GM19193 (cell line): ENCODE results near the gene ARHGAP12.

Source experiments
- POLR2A ChIP-seq: IDR thresholded peaks from 4 replicates; pipeline ENCODE4 v1.6.1; 2011; ENCODE audit not compliant: insufficient read depth, insufficient read length; ENCODE audit errors: extremely low read depth

Gene ARHGAP12

DNA sequence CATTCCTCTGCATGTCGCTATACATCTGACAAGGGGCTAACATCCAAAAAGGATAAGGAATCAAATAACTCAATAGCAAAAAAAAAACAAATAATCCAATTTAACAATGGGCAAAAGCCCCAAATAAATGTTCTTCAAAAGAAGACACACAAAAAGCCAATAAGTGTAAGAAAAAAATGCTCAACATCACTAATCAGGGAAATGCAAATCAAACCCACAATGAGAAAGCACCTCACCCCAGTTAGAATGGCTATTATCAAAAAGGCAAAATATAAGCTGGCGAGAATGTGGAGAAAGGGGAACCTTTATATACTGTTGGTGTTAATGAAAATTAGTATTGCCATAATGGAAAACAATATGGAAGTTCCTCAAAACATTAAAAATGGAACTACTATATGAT lies 14.3 kb downstream of the ARHGAP12 start:
- no peak for TF ChIP-seq POLR2A

DNA sequence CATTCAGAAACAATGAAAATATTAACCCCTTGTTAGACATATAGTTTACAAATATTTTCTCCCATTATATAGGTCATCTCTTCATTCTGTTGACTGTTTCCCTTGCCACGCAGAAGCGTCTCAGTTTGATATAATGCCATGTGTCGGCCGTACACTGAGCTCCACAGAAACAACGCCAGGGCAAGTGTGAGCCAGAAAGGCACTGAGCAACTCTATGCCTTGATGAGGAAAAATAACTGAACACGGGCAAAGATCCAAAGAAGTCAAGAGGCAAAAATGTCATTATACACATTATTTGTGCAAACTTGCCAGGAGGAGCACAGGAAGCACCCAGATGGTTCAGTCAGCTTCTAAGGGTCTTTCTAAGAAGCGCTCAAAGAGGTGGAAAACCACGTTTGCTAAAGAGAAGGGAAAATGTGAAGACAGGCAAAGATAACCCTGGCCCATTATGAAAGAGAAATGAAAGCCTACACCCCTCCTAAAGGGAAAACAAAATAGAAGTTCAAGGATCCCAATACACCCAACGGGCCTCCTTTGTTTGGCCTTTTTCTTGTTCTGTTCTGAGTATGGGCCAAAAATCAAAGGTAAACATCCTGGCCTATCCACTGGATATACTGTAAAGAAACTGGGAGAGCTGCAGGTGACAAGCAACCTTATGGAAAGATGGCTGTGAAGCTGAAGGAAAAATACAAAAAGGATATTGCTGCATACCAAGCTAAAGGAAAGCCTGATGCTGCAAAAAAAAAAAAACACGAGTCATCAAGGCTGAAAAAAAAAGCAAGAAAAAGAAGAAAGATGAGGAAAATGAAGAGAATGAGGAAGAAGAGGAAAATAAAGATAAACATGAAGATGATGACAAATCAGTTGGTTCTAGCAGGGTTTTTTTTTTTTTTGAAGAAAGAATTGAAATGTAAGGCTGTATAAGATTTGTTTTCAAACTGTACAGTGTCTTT lies 15.5 kb downstream of the ARHGAP12 start:
- no peak for TF ChIP-seq POLR2A

DNA sequence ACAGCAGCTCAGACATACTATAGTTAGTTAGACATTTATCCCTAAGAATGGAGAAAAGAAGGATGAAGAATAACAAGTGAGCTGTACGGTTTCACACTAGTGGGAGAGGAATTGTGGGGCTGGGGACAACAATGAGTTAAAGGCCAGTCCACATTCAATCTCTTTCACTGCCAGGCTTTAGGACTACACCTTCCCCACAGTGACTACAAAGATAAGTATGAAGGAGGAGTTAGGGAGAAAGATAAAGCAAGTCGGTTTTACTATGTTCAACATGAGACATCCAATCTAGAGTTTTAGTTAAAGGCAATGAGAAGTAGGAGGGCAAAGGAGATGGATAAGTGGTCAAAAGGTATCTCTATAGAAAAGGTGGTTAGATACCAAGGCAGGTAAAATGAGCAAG lies 16.3 kb downstream of the ARHGAP12 start:
- no peak for TF ChIP-seq POLR2A

DNA sequence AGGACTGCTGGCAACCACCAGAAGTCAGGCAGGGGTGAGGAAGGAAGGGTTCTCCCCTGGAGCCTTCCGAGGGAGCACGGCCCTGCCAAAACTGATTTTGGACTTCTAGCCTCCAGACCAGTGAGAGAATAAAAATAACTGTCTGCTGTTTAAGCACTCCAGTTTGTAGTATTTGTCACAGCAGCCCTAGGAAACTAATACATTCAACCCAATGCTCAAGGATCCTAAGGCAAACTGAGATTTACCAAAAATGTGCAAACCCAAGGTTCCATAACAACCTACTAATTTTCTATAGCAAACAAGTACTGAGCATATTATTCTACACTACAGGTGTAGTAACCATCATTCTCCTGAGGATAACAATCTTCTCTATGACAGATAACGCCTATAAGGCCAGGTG lies 18.6 kb downstream of the ARHGAP12 start:
- TF ChIP-seq POLR2A, result no peak

DNA sequence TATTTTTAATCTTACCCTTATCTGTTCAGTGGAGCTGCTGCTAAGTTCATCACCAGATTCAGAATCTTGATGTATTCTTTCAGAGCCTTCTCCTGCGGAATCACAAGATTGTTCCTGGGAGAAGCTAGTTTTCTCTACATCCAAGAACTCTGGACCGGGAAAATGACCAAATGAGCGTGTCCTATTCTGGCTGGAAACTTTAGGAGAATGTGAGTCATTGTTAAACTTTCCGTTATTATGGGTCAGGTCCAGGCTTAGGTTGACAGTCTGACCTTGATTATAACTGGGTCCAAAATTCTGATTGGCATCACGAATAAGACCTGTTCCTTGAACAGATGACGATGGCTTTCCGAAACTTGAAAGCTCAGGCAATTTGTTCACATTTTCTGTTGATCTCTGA lies 20.5 kb downstream of the ARHGAP12 start:
- no peak for TF ChIP-seq POLR2A

DNA sequence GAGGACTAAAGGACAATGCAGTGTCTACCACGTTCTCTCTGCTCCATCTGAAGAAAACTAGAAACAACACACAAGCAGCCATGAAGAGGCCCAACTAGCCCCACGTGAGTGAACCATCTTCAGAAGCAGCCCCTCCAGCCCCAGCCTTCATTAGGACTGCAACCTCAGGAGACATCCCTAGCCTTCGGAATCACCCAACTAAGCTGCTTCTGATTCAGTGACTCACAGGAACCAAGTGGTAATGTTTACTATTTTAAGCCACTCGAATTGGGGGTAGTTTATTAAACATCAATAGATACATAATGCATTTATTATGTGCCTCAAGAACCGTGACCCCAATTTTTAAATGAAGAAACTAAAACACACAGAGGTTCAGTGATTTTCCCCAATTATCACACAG lies 22.6 kb downstream of the ARHGAP12 start:
- TF ChIP-seq POLR2A, result no peak

DNA sequence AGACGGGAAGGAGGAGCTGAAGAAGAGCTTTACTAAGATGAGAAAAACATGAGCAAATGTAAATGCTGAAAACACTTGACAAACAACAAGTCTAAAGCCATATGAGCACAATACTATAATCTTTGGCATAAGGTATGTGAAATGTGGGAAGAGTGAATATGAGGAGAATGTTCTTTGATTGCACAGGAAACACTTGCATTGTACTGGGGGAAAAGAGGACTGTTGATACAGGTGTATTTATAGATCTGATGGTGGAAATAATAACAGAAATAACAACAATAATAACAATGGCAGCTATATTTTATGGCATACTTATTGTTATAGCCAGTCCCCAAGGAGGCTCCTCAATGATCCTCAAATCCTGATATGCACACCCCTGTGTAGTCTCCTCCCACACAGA lies 23.0 kb downstream of the ARHGAP12 start:
- no peak for TF ChIP-seq POLR2A

DNA sequence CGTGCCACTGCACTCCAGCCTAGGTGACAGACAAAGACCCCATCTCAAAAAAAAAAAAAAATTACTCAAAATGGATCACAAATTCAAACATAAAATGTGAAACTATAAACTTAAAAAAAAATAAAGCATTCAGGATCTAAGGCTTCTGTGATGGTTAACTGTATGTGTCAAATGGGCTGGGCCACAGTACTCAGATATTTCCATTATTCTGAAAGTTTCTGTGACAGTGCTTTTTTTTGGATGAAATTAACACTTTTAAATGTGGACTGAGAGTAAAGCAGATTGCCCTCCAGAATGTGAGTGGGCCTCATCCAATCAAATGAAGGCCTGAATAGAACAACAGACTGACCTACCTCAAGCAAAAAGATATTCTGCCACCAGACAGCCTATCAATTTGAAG lies 26.0 kb downstream of the ARHGAP12 start:
- no peak for TF ChIP-seq POLR2A

DNA sequence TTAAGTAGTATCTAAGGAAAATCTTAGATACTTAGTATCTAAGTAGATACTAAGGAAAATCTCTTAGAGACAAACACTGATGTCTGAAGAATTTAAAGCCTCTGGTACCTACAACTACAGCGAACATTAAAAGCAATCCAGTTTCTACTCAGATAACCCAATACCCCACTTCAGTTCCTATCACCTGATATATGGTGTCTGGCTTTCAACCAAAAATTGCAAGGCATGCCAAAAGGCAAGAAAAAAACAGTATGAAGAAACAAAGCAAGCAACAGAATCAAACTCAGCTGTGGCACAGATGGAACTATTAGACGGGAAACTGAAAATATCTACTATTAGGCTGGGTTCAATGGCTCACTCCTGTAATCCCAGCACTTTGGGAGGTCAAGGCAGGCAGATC lies 31.1 kb downstream of the ARHGAP12 start:
- TF ChIP-seq POLR2A, result no peak

DNA sequence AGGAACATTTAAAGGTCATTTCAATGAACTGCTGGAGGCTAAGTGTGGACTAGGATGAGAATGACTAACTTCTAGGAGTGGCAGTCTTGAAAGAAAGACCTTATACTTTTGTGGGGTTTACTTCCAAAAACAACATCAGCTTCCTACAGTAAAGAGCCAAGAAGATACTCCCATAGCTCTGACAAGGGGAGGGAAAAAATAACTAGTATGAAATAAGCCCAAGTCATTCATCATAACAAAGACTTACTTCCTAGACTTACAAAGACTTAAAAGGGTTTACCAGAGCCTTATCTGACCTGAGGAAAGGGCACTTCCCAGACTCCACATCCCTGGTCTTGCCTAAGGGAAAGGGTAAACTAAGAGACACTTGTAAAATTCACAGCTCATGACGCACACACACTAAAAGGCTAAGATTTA lies 31.7 kb downstream of the ARHGAP12 start:
- no peak for TF ChIP-seq POLR2A

DNA sequence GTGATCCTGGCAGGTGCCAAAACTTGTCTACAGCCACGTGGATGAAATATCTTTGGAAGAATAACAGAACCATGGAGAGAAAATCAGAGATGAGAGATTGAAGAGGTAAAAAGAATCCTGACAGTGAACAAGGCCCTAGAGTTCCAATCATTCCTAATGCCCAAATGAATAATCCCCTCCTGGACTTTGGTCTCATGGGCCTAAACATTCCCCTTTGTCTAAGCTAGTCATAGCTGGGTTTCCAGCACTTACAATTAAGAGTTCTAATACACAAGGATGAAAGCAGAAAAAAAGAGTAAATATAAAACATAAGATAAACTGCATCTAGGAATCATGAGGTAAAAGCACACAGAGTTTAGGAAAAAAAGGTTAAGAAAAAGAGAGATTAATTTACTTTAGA lies 40.2 kb downstream of the ARHGAP12 start:
- no peak for TF ChIP-seq POLR2A

DNA sequence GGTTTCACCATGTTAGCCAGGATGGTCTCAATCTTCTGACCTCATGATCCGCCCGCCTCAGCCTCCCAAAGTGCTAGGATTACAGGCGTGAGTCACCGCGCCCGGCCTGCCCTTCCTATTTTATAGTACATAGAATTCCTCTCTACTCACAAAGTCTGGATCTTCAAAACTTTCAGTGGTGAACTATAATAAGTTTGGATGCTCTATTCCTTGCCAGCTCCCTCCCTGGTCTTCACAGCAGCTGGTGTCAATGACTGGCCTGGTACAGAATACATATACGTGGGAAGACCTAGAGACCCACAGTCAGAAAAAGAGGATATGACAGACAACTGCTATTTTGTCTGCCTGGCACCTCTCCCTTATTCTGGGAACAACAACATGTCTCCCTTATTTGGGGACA lies 40.8 kb downstream of the ARHGAP12 start:
- TF ChIP-seq POLR2A, result no peak

DNA sequence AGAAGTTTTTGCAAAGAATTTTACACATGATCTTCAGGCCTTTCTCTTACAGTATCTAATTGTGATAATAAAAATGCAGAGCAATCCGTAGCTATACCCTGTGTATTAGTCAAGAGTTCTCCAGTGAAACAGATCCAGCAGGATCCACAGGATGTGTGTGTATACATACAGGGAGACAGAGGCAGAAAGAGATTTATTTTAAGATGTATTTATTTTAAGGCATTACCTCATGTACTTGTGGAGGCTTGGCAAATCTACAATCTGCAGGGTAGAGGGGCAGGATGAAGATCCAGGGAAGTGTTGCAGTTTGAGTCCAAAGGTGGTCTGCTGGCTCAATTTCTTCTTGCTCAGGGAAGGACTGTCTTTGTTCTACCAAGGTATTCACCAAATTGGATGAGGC lies 41.7 kb downstream of the ARHGAP12 start:
- TF ChIP-seq POLR2A, result no peak

DNA sequence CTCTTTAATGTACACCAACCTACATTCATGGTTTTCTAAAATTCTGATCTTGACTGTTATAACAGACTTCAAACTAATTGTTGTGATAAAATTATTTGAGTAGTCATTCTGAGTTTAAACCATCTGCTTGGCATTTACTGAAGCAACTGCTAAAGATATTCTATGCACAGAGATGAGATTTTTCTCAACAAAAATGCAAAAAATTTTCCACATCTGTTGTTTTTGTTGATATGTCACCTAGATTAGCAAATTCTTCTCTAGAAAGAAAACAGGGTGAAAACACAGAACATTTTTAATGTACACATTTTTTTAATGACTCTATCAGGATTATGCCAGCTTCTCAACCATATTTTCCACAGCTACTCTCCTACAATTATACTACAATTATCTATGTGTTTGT lies 42.7 kb downstream of the ARHGAP12 start:
- TF ChIP-seq POLR2A, result no peak

DNA sequence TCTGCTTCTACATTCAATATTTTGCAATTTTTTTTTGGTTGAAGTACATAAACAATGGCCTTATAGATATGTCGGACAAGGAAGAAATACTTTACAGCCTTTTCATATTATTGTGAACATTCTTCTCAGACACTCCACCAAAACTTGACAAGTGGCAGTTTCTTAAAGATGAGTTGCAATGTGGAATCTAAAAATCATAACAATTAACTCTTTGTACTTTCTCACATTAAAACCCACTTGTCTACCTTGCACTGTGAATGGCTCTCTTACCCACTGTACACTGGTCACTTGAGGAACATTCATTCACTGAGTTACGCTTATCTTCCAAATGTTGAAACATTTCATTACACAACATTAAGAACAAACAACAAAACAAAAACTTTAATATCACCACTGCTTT lies 44.2 kb downstream of the ARHGAP12 start:
- no peak for TF ChIP-seq POLR2A

DNA sequence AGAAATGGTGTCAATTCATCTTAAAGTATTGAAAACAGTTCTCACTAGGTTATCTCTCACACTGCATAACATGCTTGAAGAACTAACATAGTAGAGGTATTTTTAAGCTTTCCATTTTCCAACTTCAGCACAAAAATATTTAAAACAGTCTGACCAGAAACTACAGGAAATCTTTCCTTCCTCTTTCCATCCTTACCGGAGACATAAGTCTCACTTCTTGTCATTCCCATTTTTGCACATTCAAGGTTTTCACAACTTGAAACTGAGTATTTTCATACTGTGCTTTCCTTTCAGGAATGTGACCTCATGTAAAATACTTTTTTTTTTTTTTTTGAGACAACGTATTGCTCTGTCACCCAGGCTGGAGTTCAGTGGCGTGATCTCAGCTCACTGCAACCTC lies 45.2 kb downstream of the ARHGAP12 start:
- TF ChIP-seq POLR2A, result no peak

DNA sequence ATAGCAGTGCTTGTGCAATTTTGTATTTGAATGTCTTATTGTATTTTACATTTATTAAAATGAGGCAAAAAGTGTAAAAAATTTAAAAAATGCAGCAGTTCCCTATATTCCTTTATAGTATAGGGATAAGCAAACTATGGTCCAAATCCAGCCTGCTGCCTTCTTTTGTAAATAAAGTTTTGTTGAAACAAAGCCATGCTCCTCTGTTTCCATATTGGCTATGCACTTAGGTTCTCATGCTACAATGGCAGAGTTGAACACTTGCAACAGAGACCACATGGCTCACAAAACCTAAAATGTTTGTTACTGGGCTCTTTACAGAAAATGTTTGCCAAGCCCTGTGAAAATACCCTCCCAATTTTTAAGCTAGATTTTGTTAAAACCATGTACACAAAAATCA lies 50.1 kb downstream of the ARHGAP12 start:
- no peak for TF ChIP-seq POLR2A

DNA sequence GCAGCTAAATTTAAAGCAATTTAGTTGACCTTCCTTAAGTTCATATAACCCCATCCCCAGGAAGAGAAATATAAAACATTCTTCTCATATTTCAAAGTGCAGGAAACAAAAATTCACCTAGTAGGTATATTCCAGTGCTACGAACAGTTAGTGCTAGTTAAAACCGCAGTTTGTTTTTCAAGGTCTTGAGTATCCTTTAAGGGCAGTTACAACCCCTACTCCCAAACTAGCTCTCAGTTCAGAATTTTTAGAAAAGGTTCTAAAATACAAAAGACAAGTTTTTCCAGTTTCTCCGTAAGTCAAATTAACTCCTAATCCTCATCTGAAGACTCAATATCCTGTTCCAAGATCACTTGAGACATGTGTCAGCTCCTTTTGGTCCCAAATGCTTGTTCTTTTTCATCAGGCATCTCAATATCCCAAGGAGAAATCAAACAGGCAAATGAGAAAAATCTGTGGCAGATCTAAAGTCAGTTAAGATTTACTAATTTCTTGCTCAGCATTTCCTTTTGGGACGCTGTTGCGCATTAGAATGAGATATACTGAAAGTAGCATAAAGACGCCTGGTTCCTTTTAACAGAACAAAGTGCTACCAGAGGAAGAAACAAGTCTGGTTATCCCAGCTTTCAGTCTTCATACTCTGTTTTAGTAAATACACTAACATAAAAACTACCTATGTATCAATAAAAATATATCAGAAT lies 51.8 kb downstream of the ARHGAP12 start:
- no peak for TF ChIP-seq POLR2A
